ENCODE results near the gene CFAP46.

DNA sequence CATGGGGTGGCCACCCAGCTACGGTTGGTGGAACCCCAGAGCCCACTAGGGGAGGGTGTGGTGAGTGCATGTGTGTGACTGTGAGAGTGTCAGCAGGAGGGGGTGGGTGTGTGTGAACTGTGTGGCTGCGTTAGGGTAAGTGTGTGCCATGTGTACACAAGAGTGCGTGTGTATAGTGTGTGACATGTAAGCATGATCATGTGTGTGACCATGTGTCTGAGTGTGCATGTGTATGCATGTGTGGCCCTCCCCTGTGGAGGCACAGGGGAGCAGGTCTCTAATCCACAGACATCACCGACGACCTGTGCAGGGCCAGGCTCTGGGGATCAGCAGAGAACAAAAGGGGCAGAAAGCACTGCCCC, 3.5 kb upstream of the CFAP46 start:
- TF ChIP-seq, protein P1, sequence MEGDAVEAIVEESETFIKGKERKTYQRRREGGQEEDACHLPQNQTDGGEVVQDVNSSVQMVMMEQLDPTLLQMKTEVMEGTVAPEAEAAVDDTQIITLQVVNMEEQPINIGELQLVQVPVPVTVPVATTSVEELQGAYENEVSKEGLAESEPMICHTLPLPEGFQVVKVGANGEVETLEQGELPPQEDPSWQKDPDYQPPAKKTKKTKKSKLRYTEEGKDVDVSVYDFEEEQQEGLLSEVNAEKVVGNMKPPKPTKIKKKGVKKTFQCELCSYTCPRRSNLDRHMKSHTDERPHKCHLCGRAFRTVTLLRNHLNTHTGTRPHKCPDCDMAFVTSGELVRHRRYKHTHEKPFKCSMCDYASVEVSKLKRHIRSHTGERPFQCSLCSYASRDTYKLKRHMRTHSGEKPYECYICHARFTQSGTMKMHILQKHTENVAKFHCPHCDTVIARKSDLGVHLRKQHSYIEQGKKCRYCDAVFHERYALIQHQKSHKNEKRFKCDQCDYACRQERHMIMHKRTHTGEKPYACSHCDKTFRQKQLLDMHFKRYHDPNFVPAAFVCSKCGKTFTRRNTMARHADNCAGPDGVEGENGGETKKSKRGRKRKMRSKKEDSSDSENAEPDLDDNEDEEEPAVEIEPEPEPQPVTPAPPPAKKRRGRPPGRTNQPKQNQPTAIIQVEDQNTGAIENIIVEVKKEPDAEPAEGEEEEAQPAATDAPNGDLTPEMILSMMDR (IDR thresholded peaks at IDR 0.05; ENCODE audit: poor library complexity): no peak
- TF ChIP-seq EZH2phosphoT487 (IDR thresholded peaks at IDR 0.05; ENCODE audit: low read depth, severe bottlenecking, unreplicated experiment) (no peak), EZH2 (IDR thresholded peaks at IDR 0.05; ENCODE audit: borderline replicate concordance) (no peak)

Measured in hepatocyte (in vitro differentiated cells).